ENCODE measurements around the gene ST14. TPM values are rescaled to one million over a fixed set of nuclear protein-coding genes. Genes with fewer than 3 reads are reported as not detected.

The ST14 gene
- total RNA-seq, 1 donor from 2014 or later: 1.4 TPM

GRCh38 chr11:130114281-130114680, 45.3 kb upstream of the ST14 start:
- no peak overlapping the region for H3K9ac ChIP-seq
- H3K27ac Mint-ChIP-seq: no peak overlapping the region
- peaks cover 29% of the 10 kb centered on the region for H3K36me3 Mint-ChIP-seq
- H3K27me3 Mint-ChIP-seq (ENCODE audit: insufficient read depth, low read depth): no peaks in the 10 kb centered on the region
- no peaks in the 10 kb centered on the region for H3K4me1 ChIP-seq
- peaks cover 70% of the 10 kb centered on the region for H4K20me1 ChIP-seq (ENCODE audit: low read depth)
- H3K9me3 ChIP-seq (ENCODE audit: low read depth): no peaks in the 10 kb centered on the region
- no peak overlapping the region for H3K4me2 ChIP-seq
- no peaks in the 10 kb centered on the region for H3K9me3 Mint-ChIP-seq
- DNase-seq (ENCODE audit: low spot score): no peak
- no peak overlapping the region for H2AFZ ChIP-seq (replicated peaks)
- H3K27ac ChIP-seq: no peak overlapping the region
- H3K79me2 ChIP-seq (ENCODE audit: low read depth): peaks cover 100% of the 10 kb centered on the region
- H3K4me3 ChIP-seq: no peak overlapping the region
- TF ChIP-seq EZH2phosphoT487 (IDR thresholded peaks at IDR 0.05) (no peak), EZH2 (IDR thresholded peaks at IDR 0.05) (no peak)
- TF ChIP-seq, protein P1, sequence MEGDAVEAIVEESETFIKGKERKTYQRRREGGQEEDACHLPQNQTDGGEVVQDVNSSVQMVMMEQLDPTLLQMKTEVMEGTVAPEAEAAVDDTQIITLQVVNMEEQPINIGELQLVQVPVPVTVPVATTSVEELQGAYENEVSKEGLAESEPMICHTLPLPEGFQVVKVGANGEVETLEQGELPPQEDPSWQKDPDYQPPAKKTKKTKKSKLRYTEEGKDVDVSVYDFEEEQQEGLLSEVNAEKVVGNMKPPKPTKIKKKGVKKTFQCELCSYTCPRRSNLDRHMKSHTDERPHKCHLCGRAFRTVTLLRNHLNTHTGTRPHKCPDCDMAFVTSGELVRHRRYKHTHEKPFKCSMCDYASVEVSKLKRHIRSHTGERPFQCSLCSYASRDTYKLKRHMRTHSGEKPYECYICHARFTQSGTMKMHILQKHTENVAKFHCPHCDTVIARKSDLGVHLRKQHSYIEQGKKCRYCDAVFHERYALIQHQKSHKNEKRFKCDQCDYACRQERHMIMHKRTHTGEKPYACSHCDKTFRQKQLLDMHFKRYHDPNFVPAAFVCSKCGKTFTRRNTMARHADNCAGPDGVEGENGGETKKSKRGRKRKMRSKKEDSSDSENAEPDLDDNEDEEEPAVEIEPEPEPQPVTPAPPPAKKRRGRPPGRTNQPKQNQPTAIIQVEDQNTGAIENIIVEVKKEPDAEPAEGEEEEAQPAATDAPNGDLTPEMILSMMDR (IDR thresholded peaks at IDR 0.05): no peak
- no peak overlapping the region for H3K4me3 Mint-ChIP-seq
- no peaks in the 10 kb centered on the region for H3K27me3 ChIP-seq
- no peaks in the 10 kb centered on the region for H3F3A ChIP-seq (ENCODE audit: low read depth)
- peaks cover 11% of the 10 kb centered on the region for H3K36me3 ChIP-seq
- no peaks in the 10 kb centered on the region for H3K4me1 Mint-ChIP-seq

DNA sequence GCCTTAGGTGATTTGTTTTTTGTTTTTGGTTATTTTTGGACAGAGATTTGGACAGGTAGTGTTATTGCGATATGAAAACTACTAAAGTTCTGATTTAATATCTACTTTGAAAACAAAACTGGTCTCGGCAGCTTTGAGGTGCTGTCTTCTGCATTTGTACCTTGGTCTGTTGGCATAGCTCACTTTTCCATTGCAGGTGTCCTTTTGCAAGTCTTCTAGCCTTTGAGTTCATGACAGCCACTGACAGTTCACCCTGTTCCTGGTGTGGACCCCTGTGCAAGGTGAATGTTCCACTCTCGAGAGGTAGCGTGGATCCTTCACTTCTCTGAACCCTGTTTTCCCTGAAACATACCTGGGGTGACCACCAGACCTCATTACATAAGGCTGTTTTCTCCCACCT, 44.9 kb upstream of the ST14 start:
- Histone ChIP-seq H3K4me3 (no peak overlapping the region), H3K27me3 (no peaks in the 10 kb centered on the region), H3K9ac (no peak overlapping the region), H3K79me2 (ENCODE audit: low read depth) (peaks cover 100% of the 10 kb centered on the region), H2AFZ (replicated peaks) (no peak overlapping the region), H3K4me2 (no peak overlapping the region), H3K36me3 (peaks cover 11% of the 10 kb centered on the region), H4K20me1 (ENCODE audit: low read depth) (peaks cover 65% of the 10 kb centered on the region), H3F3A (ENCODE audit: low read depth) (no peaks in the 10 kb centered on the region), H3K27ac (no peak overlapping the region), H3K9me3 (ENCODE audit: low read depth) (no peaks in the 10 kb centered on the region), H3K4me1 (no peaks in the 10 kb centered on the region)
- Mint-ChIP-seq H3K4me3 (no peak overlapping the region), H3K4me1 (no peaks in the 10 kb centered on the region), H3K9me3 (no peaks in the 10 kb centered on the region), H3K27me3 (ENCODE audit: insufficient read depth, low read depth) (no peaks in the 10 kb centered on the region), H3K36me3 (peaks cover 26% of the 10 kb centered on the region), H3K27ac (no peak overlapping the region)
- TF ChIP-seq EZH2phosphoT487 (IDR thresholded peaks at IDR 0.05) (no peak), EZH2 (IDR thresholded peaks at IDR 0.05) (no peak)
- TF ChIP-seq, protein P1 (IDR thresholded peaks at IDR 0.05): no peak
- no peak for DNase-seq (ENCODE audit: low spot score)

DNA sequence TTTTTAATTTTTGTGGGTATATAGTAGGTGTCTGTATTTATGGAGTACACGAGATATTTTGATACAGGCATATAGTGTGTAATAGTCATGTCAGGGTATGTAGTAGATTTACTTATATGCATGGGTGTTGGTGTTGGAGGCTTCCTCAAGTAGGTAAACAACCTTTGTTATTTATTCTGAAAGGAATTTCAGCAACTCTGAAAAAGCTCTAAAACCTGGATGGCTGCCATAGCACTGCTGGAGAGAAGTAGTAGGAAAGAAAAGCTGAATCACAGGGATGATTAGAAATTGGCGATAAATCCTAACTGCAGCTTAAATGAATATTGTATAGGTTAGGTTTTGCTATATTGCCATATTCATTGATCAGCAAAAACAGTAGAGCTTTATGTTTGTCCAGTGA, 44.4 kb upstream of the ST14 start:
- H4K20me1 ChIP-seq (ENCODE audit: low read depth): peaks cover 61% of the 10 kb centered on the region
- no peaks in the 10 kb centered on the region for H3K9me3 Mint-ChIP-seq

More for the DNA sequence above, 44.4 kb upstream of the ST14 start:
- Mint-ChIP-seq H3K4me1 (no peaks in the 10 kb centered on the region), H3K27ac (no peak overlapping the region), H3K27me3 (ENCODE audit: insufficient read depth, low read depth) (no peaks in the 10 kb centered on the region), H3K36me3 (peaks cover 24% of the 10 kb centered on the region), H3K4me3 (no peak overlapping the region)
- Histone ChIP-seq H3K27ac (no peak overlapping the region), H3F3A (ENCODE audit: low read depth) (no peaks in the 10 kb centered on the region), H3K9me3 (ENCODE audit: low read depth) (no peaks in the 10 kb centered on the region), H3K4me3 (no peak overlapping the region), H3K4me1 (no peaks in the 10 kb centered on the region), H3K9ac (no peak overlapping the region), H3K4me2 (no peak overlapping the region), H3K36me3 (peaks cover 11% of the 10 kb centered on the region), H3K79me2 (ENCODE audit: low read depth) (peaks cover 100% of the 10 kb centered on the region), H3K27me3 (no peaks in the 10 kb centered on the region), H2AFZ (replicated peaks) (no peak overlapping the region)
- TF ChIP-seq EZH2phosphoT487 (IDR thresholded peaks at IDR 0.05): no peak
- TF ChIP-seq, protein P1 (IDR thresholded peaks at IDR 0.05): no peak
- TF ChIP-seq EZH2 (IDR thresholded peaks at IDR 0.05): no peak
- DNase-seq (ENCODE audit: low spot score): no peak
